H1 (cell line): ENCODE data around the gene MMS22L.

Source experiments
- BCL11A ChIP-seq, 2 experiments: IDR thresholded peaks; one replicate each; pipeline ENCODE4 v1.6.1; 2011; ENCODE audit warnings: low read depth in 2 of 2, low read length in 2 of 2, mild to moderate bottlenecking in 2 of 2
- CHD2 ChIP-seq: IDR thresholded peaks from 2 replicates; pipeline ENCODE4 v1.6.1; 2012; ENCODE audit warnings: low read length, improper control_type of control experiment
- EZH2 ChIP-seq: fragments of 200-600 bp; sonication (generic); IDR thresholded peaks from 2 replicates; pipeline ENCODE4 v1.7.1; 2012; ENCODE audit warnings: low read depth, mild to moderate bottlenecking, moderate library complexity, low read length, inconsistent platforms; ENCODE audit not compliant: severe bottlenecking
- FOSL1 ChIP-seq: IDR thresholded peaks from 2 replicates; pipeline ENCODE4 v1.6.1; 2011; ENCODE audit warnings: mild to moderate bottlenecking, low read depth, low read length, moderate library complexity; ENCODE audit not compliant: insufficient read depth
- JUND ChIP-seq: IDR thresholded peaks from 2 replicates; pipeline ENCODE4 v1.6.1; 2011; ENCODE audit warnings: mild to moderate bottlenecking, improper control_type of control experiment, low read length
- NRF1 ChIP-seq: IDR thresholded peaks from 2 replicates; pipeline ENCODE4 v1.6.1; 2011; ENCODE audit warnings: mild to moderate bottlenecking, low read depth, low read length, improper control_type of control experiment
- POLR2A ChIP-seq, 2 experiments: IDR thresholded peaks; 1 replicate in 1 of 2; 2 replicates in 1 of 2; pipeline ENCODE4 v1.6.1; 2011; ENCODE audit warnings: low read depth in 2 of 2, low read length in 2 of 2, mild to moderate bottlenecking in 2 of 2; ENCODE audit errors: control extremely low read depth in 1 of 2
- POLR2AphosphoS5 ChIP-seq: IDR thresholded peaks from 2 replicates; pipeline ENCODE4 v1.6.1; 2011; ENCODE audit warnings: low read depth, low read length
- RFX5 ChIP-seq: IDR thresholded peaks from 2 replicates; pipeline ENCODE4 v1.6.1; 2011; ENCODE audit warnings: low read depth, low read length, improper control_type of control experiment, borderline replicate concordance
- RNF2 ChIP-seq: fragments of 200-900, 300-1000 bp; sonication (generic); IDR thresholded peaks from 2 replicates; pipeline ENCODE4 v1.7.1; 2016; ENCODE audit warnings: borderline replicate concordance, low read depth, mild to moderate bottlenecking, antibody characterized with exemption, low read length; ENCODE audit not compliant: poor library complexity, severe bottlenecking; ENCODE audit errors: missing control alignments
- SUZ12 ChIP-seq: fragments of 200-600 bp; sonication (generic); IDR thresholded peaks from 2 replicates; pipeline ENCODE4 v1.6.1; 2012; ENCODE audit warnings: mild to moderate bottlenecking, inconsistent platforms, low read length, moderate library complexity, mixed read lengths
- YY1 ChIP-seq: IDR thresholded peaks from 2 replicates; pipeline ENCODE4 v1.6.1; 2011; ENCODE audit warnings: low read depth, mild to moderate bottlenecking, low read length
- TF ChIP-seq, protein P1 (sequence below), 3 experiments: IDR thresholded peaks; 1 replicate in 2 of 3; 2 replicates in 1 of 3; pipeline versions ENCODE4 v1.5.1 to v1.6.1; 2011; ENCODE audit warnings: low read length in 3 of 3, mild to moderate bottlenecking in 3 of 3, inconsistent platforms in 2 of 3, low read depth in 1 of 3, moderate library complexity in 1 of 3; ENCODE audit not compliant: insufficient read depth in 1 of 3; ENCODE audit errors: control extremely low read depth in 1 of 3
- TF ChIP-seq, protein P2 (sequence below): IDR thresholded peaks from 2 replicates; pipeline ENCODE4 v1.6.1; 2011; ENCODE audit warnings: low read depth, mild to moderate bottlenecking, low read length; ENCODE audit not compliant: insufficient read depth

DNA sequence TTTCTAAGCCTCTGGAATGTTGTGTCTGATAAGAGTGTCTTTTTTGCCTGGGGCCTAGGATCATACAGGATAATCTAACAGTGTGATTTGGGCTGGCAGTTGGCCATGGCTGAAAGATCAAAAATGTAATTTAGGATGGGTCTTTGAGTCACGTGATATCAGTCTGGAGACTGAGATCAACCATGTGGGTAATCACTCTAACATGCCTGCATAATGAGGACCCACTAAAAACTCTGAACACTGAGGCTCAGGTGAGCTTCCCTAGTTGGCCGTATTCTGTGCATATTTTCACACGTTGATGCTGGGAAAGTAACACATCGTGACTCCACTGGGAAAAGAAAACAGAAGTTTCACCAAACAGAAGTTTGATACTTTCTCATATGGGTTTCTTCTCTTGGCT lies 6.3 kb upstream of the MMS22L start:
- TF ChIP-seq BCL11A (IDR thresholded peaks at IDR 0.05; ENCODE audit: low read depth in 2 of 2, low read length in 2 of 2) (no peak), JUND (no peak), POLR2AphosphoS5 (no peak), YY1 (no peak), CHD2 (no peak), RNF2 (no peak), POLR2A (IDR thresholded peaks at IDR 0.05; ENCODE audit: control extremely low read depth in 1 of 2, low read depth in 2 of 2, low read length in 2 of 2) (no peak), EZH2 (no peak), NRF1 (no peak), RFX5 (no peak), SUZ12 (no peak), FOSL1 (no peak)
- TF ChIP-seq, protein P1, sequence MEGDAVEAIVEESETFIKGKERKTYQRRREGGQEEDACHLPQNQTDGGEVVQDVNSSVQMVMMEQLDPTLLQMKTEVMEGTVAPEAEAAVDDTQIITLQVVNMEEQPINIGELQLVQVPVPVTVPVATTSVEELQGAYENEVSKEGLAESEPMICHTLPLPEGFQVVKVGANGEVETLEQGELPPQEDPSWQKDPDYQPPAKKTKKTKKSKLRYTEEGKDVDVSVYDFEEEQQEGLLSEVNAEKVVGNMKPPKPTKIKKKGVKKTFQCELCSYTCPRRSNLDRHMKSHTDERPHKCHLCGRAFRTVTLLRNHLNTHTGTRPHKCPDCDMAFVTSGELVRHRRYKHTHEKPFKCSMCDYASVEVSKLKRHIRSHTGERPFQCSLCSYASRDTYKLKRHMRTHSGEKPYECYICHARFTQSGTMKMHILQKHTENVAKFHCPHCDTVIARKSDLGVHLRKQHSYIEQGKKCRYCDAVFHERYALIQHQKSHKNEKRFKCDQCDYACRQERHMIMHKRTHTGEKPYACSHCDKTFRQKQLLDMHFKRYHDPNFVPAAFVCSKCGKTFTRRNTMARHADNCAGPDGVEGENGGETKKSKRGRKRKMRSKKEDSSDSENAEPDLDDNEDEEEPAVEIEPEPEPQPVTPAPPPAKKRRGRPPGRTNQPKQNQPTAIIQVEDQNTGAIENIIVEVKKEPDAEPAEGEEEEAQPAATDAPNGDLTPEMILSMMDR (IDR thresholded peaks at IDR 0.05; ENCODE audit: control extremely low read depth in 1 of 3, insufficient read depth in 1 of 3, low read depth in 1 of 3, low read length in 3 of 3) = no peak
- TF ChIP-seq, protein P2, sequence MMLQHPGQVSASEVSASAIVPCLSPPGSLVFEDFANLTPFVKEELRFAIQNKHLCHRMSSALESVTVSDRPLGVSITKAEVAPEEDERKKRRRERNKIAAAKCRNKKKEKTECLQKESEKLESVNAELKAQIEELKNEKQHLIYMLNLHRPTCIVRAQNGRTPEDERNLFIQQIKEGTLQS = no peak
